LNCaP clone FGC (cell line): ENCODE measurements around the gene MDM4.
"Not testable (repeated sequence)": the region's sequence is repeated elsewhere in the genome, so short reads cannot be mapped to it uniquely, and the experiment has no call there.

Experiments
- DNase-seq: peaks from one replicate; pipeline ENCODE4 v3.0.0-alpha.2; 2011; ENCODE audit warnings: low read depth
- H3K4me3 ChIP-seq: 2 replicates; pipeline ENCODE4 v1.5.1; 2011; ENCODE audit warnings: mild to moderate bottlenecking, low read depth, low read length, control low read depth
- CTCF ChIP-seq: IDR thresholded peaks from 2 replicates; pipeline ENCODE4 v1.5.1; 2012; ENCODE audit warnings: mild to moderate bottlenecking; ENCODE audit not compliant: control insufficient read depth, insufficient read depth; ENCODE audit errors: extremely low read depth

MDM4 gene

GRCh38 chr1:204549313-204549712, 33.1 kb downstream of the MDM4 start:
- H3K4me3 ChIP-seq, result no peak overlapping the region
- no peak for DNase-seq
- TF ChIP-seq CTCF, result no peak

GRCh38 chr1:204550926-204551325, 34.7 kb downstream of the MDM4 start:
- no peak for TF ChIP-seq CTCF
- no peak overlapping the region for H3K4me3 ChIP-seq
- DNase-seq, result no peak

GRCh38 chr1:204556458-204557052, 40.3 kb downstream of the MDM4 start:
- TF ChIP-seq CTCF, result no peak
- no peak overlapping the region for H3K4me3 ChIP-seq
- no peak for DNase-seq

- DNase-seq, result no peak
- TF ChIP-seq CTCF, result no peak
- H3K4me3 ChIP-seq, result no peak overlapping the region
These were observed 42.3 kb downstream of the MDM4 start for GRCh38 chr1:204558467-204558866.

GRCh38 chr1:204560002-204560401, 43.8 kb downstream of the MDM4 start:
- not testable (repeated sequence) for H3K4me3 ChIP-seq, DNase-seq

- no peak overlapping the region for H3K4me3 ChIP-seq
- DNase-seq, result no peak
- no peak for TF ChIP-seq CTCF
These were observed 44.5 kb downstream of the MDM4 start for GRCh38 chr1:204560590-204561150.

GRCh38 chr1:204562075-204562990, 46.1 kb downstream of the MDM4 start:
- no peak for DNase-seq
- no peak for TF ChIP-seq CTCF
- H3K4me3 ChIP-seq, result no peak overlapping the region
